ENCODE measurements around the gene GIGYF2. TPM values are rescaled to one million over a fixed set of nuclear protein-coding genes. Genes with fewer than 3 reads are reported as not detected.
"Not testable (repeated sequence)": the region's sequence is repeated elsewhere in the genome, so short reads cannot be mapped to it uniquely, and the experiment has no call there.

The GIGYF2 gene
- total RNA-seq, 1 donor from 2014 or later: 59.9 TPM

DNA sequence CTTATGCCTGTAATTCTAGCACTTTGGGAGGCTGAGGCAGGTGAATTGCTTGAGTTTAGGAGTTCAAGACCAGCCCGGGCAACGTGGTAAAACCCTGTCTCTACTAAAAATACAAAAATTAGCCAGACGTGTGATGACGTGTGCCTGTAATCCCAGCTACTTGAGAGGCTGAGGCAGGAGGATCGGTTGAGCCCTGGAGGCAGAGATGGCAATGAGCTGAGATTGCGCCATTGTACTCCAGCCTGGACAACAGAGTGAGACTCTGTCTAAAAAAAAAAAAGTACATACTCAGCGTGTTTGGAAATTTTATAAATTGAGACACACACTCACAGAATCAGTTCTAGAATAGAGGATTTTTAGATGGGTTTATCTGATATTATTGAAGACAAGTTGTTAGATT, 17.1 kb upstream of the GIGYF2 start:
- Histone ChIP-seq H3K27ac (replicated peaks) (no peak overlapping the region), H3K9me3 (replicated peaks) (no peaks in the 10 kb centered on the region), H3K4me1 (no peaks in the 10 kb centered on the region), H3K36me3 (peaks cover 12% of the 10 kb centered on the region), H3K4me3 (no peak overlapping the region), H3K27me3 (ENCODE audit: low read depth) (no peaks in the 10 kb centered on the region)
- DNase-seq: no peak
- intact Hi-C loops (cut with micrococcal nuclease): no loop called here
- TF ChIP-seq, protein P1, sequence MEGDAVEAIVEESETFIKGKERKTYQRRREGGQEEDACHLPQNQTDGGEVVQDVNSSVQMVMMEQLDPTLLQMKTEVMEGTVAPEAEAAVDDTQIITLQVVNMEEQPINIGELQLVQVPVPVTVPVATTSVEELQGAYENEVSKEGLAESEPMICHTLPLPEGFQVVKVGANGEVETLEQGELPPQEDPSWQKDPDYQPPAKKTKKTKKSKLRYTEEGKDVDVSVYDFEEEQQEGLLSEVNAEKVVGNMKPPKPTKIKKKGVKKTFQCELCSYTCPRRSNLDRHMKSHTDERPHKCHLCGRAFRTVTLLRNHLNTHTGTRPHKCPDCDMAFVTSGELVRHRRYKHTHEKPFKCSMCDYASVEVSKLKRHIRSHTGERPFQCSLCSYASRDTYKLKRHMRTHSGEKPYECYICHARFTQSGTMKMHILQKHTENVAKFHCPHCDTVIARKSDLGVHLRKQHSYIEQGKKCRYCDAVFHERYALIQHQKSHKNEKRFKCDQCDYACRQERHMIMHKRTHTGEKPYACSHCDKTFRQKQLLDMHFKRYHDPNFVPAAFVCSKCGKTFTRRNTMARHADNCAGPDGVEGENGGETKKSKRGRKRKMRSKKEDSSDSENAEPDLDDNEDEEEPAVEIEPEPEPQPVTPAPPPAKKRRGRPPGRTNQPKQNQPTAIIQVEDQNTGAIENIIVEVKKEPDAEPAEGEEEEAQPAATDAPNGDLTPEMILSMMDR (IDR thresholded peaks at IDR 0.05; ENCODE audit: borderline replicate concordance): no peak

- Histone ChIP-seq H3K4me1 (no peaks in the 10 kb centered on the region), H3K9me3 (replicated peaks) (no peaks in the 10 kb centered on the region), H3K27me3 (ENCODE audit: low read depth) (no peaks in the 10 kb centered on the region), H3K36me3 (peaks cover 12% of the 10 kb centered on the region), H3K4me3 (no peak overlapping the region), H3K27ac (replicated peaks) (no peak overlapping the region)
- no peak for DNase-seq
- TF ChIP-seq, protein P1 (IDR thresholded peaks at IDR 0.05; ENCODE audit: borderline replicate concordance): no peak
- intact Hi-C loops (cut with micrococcal nuclease): no loop called here
Measured at GRCh38 chr2:232681527-232681926, 15.6 kb upstream of the GIGYF2 start.

DNA sequence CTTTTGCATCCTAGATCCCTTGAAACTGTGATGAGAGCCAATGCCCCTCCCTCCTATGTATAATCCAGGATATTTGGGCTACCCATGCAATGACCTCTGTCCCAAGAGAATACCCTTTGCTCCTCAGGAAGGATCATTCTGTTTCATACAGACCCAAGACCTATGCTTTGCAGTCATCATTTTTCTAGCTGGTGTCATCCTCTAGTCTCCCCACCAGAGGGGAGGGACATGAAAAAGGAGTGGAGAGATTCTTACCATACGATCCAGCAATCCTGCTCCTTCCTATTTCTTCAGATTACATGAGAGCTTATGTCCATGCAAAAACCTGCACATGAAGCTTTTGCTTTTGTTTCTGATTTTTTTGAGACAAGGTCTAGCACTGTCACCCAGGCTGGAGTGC, 13.8 kb upstream of the GIGYF2 start:
- TF ChIP-seq, protein P1 (IDR thresholded peaks at IDR 0.05; ENCODE audit: borderline replicate concordance): no peak
- no peak for DNase-seq
- no peaks in the 10 kb centered on the region for H3K9me3 ChIP-seq (replicated peaks)
- H3K27ac ChIP-seq (replicated peaks): no peak overlapping the region
- no peak overlapping the region for H3K4me3 ChIP-seq
- H3K27me3 ChIP-seq (ENCODE audit: low read depth): no peaks in the 10 kb centered on the region
- no peaks in the 10 kb centered on the region for H3K4me1 ChIP-seq
- intact Hi-C loops (cut with micrococcal nuclease): no loop called here
- H3K36me3 ChIP-seq: peaks cover 7% of the 10 kb centered on the region

- H3K9me3 ChIP-seq (replicated peaks); H3K27ac ChIP-seq (replicated peaks); intact Hi-C loops (cut with micrococcal nuclease); H3K36me3 ChIP-seq; H3K27me3 ChIP-seq (ENCODE audit: low read depth); H3K4me3 ChIP-seq; H3K4me1 ChIP-seq; DNase-seq: not testable (repeated sequence)
Measured at GRCh38 chr2:232685391-232685790, 11.7 kb upstream of the GIGYF2 start.

DNA sequence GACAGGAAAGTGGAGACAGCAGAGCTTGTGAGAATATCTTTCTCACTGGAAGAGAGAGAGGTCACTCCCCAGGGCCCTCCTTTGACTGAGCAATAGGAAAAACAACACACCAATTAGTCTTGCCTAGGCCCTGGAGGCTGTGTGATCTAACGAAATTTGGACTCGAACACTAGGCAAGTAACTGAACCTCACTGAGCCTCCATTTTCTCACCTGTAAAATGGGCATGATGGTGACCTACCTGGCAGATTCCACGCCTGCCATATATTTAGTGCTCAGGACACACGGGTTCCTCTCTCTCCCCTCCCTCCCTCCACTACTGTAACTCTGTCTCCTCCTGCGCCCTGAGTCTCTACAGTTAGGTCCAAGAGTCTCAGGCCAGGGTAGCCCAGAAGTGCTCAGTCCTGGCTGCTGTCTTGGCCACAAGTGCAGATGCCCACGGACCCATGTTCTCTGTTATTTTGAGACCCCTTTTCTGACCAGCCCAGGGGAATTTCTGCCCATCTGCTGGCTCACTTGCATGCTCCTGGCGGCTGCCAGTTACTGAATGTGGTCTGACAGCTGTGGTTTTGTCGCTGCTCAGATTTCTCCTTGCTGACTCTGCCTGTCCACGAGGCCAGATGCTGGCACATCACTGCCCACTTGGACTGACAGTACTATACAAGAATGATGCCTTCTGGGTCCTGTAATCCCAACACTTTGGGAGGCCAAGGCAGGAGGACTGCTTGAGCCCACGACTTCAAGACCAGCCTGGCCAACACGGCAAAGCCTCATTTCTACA, 9.6 kb upstream of the GIGYF2 start:
- TF ChIP-seq, protein P1 (IDR thresholded peaks at IDR 0.05; ENCODE audit: borderline replicate concordance): no peak
- Histone ChIP-seq H3K9me3 (replicated peaks) (peaks cover 4% of the 10 kb centered on the region), H3K36me3 (no peaks in the 10 kb centered on the region), H3K27me3 (ENCODE audit: low read depth) (no peaks in the 10 kb centered on the region), H3K27ac (replicated peaks) (no peak overlapping the region), H3K4me1 (peaks cover 9% of the 10 kb centered on the region), H3K4me3 (no peak overlapping the region)
- DNase-seq: no peak
- intact Hi-C loops (cut with micrococcal nuclease): no loop called here

GRCh38 chr2:232688201-232688600, 8.9 kb upstream of the GIGYF2 start:
- Histone ChIP-seq H3K27me3 (ENCODE audit: low read depth) (no peaks in the 10 kb centered on the region), H3K4me1 (peaks cover 9% of the 10 kb centered on the region), H3K4me3 (no peak overlapping the region), H3K27ac (replicated peaks) (no peak overlapping the region), H3K9me3 (replicated peaks) (peaks cover 4% of the 10 kb centered on the region), H3K36me3 (no peaks in the 10 kb centered on the region)
- TF ChIP-seq, protein P1 (IDR thresholded peaks at IDR 0.05; ENCODE audit: borderline replicate concordance): no peak
- DNase-seq: no peak
- intact Hi-C loops (cut with micrococcal nuclease): no loop called here
